GDM1 (cell line): ENCODE data around the gene NECTIN2.
A peak's percentile ranks its signal among the peaks of the same experiment; 100 is the strongest.
"Not testable (repeated sequence)": the region's sequence is repeated elsewhere in the genome, so short reads cannot be mapped to it uniquely, and the experiment has no call there.

Source experiments
- DNase-seq: peaks from one replicate; lab custom pipeline; 2025; lab: John Stamatoyannopoulos, UW

The NECTIN2 gene

GRCh38 chr19:44884566-44884965 lies 38.5 kb downstream of the NECTIN2 start:
- no peak for DNase-seq

GRCh38 chr19:44886141-44886540 lies 40.0 kb downstream of the NECTIN2 start:
- no peak for DNase-seq

- DNase-seq: no peak
Measured at GRCh38 chr19:44887648-44888047, 41.6 kb downstream of the NECTIN2 start.

DNA sequence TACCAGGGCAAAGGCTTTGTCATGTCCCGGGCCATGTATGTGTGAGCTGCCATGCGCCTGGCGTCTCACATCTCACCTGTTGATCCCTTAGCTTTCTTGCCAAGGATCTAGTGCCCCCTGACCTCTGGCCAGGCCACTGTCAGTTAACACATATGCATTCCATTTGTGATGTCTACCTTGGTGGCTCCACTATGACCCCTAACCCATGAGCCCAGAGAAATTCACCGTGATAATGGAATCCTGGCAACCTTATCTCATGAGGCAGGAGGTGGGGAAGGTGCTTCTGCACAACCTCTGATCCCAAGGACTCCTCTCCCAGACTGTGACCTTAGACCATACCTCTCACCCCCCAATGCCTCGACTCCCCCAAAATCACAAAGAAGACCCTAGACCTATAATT lies 42.2 kb downstream of the NECTIN2 start:
- not testable (repeated sequence) for DNase-seq

DNA sequence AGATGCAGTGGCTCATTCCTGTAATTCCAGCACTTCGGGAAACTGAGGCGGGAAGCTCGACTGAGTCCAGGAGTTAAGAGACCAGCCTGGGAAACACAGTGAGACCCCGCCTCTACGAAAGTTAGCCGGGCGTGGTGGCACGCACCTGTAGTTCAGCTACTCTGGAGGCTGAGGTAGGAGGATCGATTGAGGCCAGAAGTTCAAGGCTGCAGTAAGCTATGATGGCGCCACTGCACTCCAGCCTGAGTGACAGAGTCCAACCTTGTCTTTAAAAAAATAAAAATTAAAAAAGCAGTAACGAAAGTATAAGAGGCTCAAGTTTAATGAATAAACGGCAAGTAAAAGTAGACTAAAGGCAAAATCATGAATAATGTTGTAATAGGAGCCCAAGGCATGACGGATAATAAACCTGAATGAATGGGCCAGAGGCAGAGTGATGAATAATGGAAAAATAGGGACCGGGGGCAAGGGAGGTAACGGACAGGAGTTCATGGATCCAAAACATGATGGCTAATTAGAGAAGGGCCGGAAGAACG lies 43.8 kb downstream of the NECTIN2 start:
- DNase-seq: no peak

- peak; percentile 100 for DNase-seq
Measured at GRCh38 chr19:44890366-44891015, 44.4 kb downstream of the NECTIN2 start.

DNA sequence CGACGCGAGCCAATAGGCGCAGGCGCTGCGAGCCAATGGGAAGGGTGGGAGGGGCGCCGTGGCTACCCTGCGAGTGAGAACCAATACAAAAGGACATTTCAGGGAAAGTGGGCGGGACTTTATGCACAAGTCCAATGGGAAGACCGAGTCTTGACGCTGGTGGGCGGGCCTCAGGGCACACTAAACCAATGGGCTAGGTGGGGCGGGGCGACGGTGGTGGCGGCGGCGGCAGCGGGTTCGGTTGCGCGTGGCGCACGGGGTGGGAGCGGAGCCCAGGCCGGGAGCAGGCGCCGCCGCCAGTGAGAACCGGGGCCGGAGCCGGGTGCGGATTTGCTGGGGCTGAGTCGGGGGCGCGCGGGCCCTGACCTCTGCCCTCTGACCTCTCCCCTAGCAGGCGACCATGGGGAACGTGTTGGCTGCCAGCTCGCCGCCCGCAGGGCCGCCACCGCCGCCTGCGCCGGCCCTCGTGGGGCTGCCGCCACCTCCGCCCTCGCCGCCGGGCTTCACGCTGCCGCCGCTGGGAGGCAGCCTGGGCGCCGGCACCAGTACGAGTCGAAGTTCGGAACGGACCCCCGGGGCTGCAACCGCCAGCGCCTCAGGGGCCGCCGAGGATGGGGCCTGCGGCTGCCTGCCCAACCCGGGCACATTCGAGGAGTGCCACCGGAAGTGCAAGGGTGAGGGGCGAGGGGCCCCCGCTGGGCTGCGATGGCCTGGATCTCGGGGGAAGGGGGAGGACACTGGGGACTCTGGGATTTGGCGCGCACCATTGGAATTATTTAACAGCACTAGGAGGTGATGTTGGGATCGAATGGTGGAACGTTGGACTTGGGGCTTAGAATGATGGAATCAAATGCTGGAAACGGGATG lies 45.2 kb downstream of the NECTIN2 start, which contains the start of gene TOMM40:
TOMM40 (plus strand) TSS at position 239 of the 867 bp plus-strand sequence; CDS start at position 401, 162 bp downstream.
- no peak for DNase-seq

- DNase-seq: no peak
Measured at GRCh38 chr19:44892932-44893331, 46.8 kb downstream of the NECTIN2 start.

GRCh38 chr19:44893332-44894051 lies 47.4 kb downstream of the NECTIN2 start:
- no peak for DNase-seq

DNA sequence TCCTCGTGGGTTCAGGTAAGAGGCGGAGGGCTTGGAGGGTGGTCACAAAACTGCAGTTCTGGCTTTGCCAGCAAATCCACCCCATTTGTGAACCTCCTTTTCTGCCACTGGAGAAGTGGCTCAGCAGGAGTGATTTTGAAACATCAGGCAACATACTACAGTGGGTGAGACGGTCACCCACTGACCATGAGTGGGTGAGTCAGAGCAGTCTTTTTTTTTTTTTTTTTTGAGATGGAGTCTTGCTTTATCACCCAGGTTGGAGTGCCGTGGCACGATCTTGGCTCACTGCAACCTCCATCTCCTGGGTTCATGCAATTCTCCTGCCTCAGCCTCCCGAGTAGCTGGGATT lies 47.9 kb downstream of the NECTIN2 start:
- no peak for DNase-seq

DNA sequence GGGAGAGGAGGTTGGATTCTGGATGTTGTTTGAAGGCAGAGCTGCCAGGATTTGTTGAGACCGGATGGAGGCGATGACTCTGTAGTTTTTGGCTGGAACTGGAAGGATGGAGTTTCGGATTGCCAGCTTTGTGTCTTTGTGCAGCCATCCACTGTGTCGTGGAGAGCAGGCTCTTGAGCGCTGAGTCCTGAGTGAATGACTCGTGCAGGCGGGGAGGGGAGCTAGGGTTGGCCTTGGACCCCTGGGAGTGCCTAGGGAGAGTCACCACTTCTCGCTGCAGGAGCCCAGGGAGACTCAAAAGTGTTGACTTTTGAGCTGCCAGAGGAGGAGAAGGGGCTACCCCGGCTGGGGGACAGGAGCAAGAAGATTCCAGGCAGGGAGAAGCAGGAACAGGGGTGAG lies 48.8 kb downstream of the NECTIN2 start:
- no peak for DNase-seq

- DNase-seq: no peak
Measured at GRCh38 chr19:44897835-44898234, 51.7 kb downstream of the NECTIN2 start.

DNA sequence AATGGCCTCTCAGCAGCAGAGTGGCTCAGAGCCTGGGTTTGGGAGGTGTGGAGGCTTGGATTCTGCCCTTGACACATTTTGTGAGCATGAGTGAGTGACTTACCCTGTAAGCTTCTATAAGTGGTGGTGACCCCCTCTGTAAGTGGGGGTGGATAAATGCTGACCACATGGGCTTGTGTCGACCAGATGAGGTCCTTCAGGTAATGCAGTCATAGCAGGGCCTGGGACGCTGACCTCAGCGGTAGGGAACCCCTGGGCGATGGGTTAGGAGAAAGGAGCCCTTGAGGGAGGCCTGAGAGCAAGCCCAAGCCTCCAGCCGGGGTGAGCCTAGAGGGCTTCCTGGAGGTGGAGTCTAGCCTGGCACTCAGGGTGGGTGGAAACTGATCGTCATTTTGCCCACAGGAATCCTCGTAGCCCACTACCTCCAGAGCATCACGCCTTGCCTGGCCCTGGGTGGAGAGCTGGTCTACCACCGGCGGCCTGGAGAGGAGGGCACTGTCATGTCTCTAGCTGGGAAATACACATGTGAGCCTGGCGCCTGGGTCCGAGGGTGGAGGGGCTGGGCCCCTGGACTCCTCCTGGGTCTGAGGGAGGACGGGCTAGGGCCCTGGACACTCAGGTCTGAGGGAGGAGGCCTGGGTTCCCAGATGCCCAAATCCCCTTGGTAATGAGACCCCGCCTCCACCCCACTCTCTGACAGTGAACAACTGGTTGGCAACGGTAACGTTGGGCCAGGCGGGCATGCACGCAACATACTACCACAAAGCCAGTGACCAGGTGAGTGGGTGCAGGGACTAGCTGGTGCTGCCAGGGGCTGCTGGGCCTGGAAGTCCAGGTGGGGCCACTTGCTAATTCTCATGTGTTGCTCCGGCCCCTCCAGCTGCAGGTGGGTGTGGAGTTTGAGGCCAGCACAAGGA lies 54.5 kb downstream of the NECTIN2 start:
- DNase-seq: no peak

- DNase-seq: no peak
Measured at GRCh38 chr19:44903216-44903601, 57.1 kb downstream of the NECTIN2 start.

DNA sequence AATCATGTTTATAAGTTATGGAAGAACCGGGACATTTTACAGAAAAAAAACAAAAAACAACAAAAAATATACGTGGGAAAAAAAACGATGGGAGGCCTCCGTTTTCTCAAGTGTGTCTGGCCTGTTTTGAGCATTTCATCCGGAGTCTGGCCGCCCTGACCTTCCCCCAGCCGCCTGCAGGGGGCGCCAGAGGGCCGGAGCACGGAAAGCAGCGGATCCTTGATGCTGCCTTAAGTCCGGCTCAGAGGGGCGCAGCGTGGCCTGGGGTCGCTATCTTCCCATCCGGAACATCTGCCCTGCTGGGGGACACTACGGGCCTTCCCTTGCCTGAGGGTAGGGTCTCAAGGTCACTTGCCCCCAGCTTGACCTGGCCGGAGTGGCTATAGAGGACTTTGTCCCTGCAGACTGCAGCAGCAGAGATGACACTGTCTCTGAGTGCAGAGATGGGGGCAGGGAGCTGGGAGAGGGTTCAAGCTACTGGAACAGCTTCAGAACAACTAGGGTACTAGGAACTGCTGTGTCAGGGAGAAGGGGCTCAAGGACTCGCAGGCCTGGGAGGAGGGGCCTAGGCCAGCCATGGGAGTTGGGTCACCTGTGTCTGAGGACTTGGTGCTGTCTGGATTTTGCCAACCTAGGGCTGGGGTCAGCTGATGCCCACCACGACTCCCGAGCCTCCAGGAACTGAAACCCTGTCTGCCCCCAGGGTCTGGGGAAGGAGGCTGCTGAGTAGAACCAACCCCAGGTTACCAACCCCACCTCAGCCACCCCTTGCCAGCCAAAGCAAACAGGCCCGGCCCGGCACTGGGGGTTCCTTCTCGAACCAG lies 57.7 kb downstream of the NECTIN2 start:
- peak; percentile 38 for DNase-seq

DNA sequence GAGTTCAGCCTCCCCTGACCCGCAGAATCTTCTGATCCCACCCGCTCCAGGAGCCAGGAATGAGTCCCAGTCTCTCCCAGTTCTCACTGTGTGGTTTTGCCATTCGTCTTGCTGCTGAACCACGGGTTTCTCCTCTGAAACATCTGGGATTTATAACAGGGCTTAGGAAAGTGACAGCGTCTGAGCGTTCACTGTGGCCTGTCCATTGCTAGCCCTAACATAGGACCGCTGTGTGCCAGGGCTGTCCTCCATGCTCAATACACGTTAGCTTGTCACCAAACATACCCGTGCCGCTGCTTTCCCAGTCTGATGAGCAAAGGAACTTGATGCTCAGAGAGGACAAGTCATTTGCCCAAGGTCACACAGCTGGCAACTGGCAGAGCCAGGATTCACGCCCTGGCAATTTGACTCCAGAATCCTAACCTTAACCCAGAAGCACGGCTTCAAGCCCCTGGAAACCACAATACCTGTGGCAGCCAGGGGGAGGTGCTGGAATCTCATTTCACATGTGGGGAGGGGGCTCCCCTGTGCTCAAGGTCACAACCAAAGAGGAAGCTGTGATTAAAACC lies 58.4 kb downstream of the NECTIN2 start:
- DNase-seq: no peak

- no peak for DNase-seq
Measured at GRCh38 chr19:44905437-44906160, 59.5 kb downstream of the NECTIN2 start, which contains the start of gene APOE. Gene APOE (plus strand): TSS chr19:44905796. CDS start chr19:44906625, 829 bp downstream.

- no peak for DNase-seq
Measured at GRCh38 chr19:44907613-44908012, 61.5 kb downstream of the NECTIN2 start.

- no peak for DNase-seq
Measured at GRCh38 chr19:44908074-44908835, 62.2 kb downstream of the NECTIN2 start.
